NCI-H526 (cell line): ENCODE measurements around the gene IFNA16.
"Not testable (repeated sequence)": the region's sequence is repeated elsewhere in the genome, so short reads cannot be mapped to it uniquely, and the experiment has no call there.

Experiments used
- DNase-seq, 2 experiments: peaks; one replicate each; lab custom pipeline; 2025; lab: John Stamatoyannopoulos, UW

The IFNA16 gene

GRCh38 chr9:21194867-21195776, 22.0 kb downstream of the IFNA16 start:
- DNase-seq: peak in 1 of 2 experiments; percentile 29

- DNase-seq: not testable (repeated sequence)
Measured at GRCh38 chr9:21187487-21187886, 29.6 kb downstream of the IFNA16 start, which contains the start of gene IFNA4. Gene IFNA4 (minus strand): TSS chr9:21187587. CDS start chr9:21187531, 56 bp downstream.

GRCh38 chr9:21182810-21183736, 34.0 kb downstream of the IFNA16 start:
- DNase-seq: peak in 1 of 2 experiments; percentile 38

- no peak for DNase-seq
Measured at GRCh38 chr9:21174671-21175070, 42.4 kb downstream of the IFNA16 start.

DNA sequence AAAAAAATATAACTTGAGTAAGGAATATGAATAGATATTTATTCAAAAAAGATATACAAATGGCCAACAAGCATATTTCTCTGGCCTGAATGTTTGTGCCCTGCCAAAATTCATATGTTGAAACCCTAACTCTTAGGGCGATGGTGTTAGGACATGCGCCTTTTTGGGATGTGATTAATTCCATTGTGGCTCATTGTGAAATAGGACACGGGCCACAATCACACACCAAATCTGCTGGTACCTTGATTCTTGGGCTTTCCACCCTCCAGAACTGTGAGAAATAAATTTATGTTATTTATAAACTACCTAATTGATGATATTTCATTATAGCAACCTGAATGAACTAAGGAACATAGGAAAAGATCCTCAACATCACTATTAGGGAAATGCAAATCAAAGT, 45.0 kb downstream of the IFNA16 start:
- DNase-seq: no peak

DNA sequence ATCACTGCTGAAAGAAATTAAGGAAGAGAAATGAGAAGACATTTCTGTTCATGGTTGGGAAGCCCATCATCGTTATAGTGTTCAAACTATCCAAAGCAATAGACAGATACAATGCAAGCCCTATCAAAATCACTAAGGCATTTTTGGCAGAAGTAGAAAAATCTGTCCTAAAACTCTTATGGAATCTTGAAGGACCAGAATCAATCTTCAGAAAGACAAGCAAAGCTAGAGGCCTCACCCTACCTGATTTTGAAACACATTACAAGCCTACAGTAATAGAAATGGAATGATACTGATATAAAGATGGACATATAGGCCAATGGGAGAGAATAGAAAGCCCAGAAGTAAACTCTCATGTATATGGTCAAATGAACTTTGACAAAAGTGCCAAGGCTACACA, 45.8 kb downstream of the IFNA16 start:
- DNase-seq: no peak

GRCh38 chr9:21166560-21166959, 50.6 kb downstream of the IFNA16 start, which contains the start of gene IFNA21:
Gene IFNA21 (minus strand): TSS chr9:21166660. CDS start chr9:21166612, 48 bp downstream.
- not testable (repeated sequence) for DNase-seq
